ENCODE results near the gene HYAL3.

GRCh38 chr3:50251220-50251619, 48.0 kb downstream of the HYAL3 start:
- TF ChIP-seq CTCF (IDR thresholded peaks at IDR 0.05) (no peak), POLR2AphosphoS5 (IDR thresholded peaks at IDR 0.05) (no peak)

All from esophagus muscularis mucosa (tissue), 3 donors.